ENCODE data around the gene CORO7.
A peak's percentile ranks its signal among the peaks of the same experiment; 100 is the strongest.

Gene CORO7

GRCh38 chr16:4381935-4382794 lies 34.2 kb downstream of the CORO7 start:
- no peak for DNase-seq

- DNase-seq, result no peak
Observed at GRCh38 chr16:4381072-4381934, 35.1 kb downstream of the CORO7 start.

GRCh38 chr16:4380119-4381063 lies 36.0 kb downstream of the CORO7 start:
- DNase-seq, result no peak

GRCh38 chr16:4378999-4379690 lies 37.3 kb downstream of the CORO7 start:
- DNase-seq, result no peak

GRCh38 chr16:4378161-4378666 lies 38.2 kb downstream of the CORO7 start:
- no peak for DNase-seq

GRCh38 chr16:4377573-4378154 lies 38.7 kb downstream of the CORO7 start:
- no peak for DNase-seq

- no peak for DNase-seq
Observed at GRCh38 chr16:4376893-4377572, 39.4 kb downstream of the CORO7 start.

GRCh38 chr16:4376126-4376892 lies 40.1 kb downstream of the CORO7 start:
- DNase-seq, result no peak

GRCh38 chr16:4375717-4376116 lies 40.7 kb downstream of the CORO7 start:
- no peak for DNase-seq

- no peak for DNase-seq
Observed at GRCh38 chr16:4373909-4374742, 42.3 kb downstream of the CORO7 start.

GRCh38 chr16:4373356-4373908 lies 43.0 kb downstream of the CORO7 start:
- DNase-seq, result no peak

GRCh38 chr16:4372578-4373355 lies 43.6 kb downstream of the CORO7 start:
- DNase-seq, result no peak

- DNase-seq, result no peak
Observed at GRCh38 chr16:4372001-4372577, 44.3 kb downstream of the CORO7 start.

GRCh38 chr16:4371357-4372000 lies 44.9 kb downstream of the CORO7 start, which contains the start of gene VASN:
VASN (plus strand) TSS chr16:4371848; CDS start chr16:4380878, 9,030 bp downstream.
- peak; percentile 73 for DNase-seq

- no peak for DNase-seq
Observed at GRCh38 chr16:4370570-4371356, 45.6 kb downstream of the CORO7 start.

- no peak for DNase-seq
Observed at GRCh38 chr16:4370151-4370550, 46.2 kb downstream of the CORO7 start.

All from activated CD8-positive, alpha-beta memory T cell treated with anti-CD3 and anti-CD28 coated beads, Interleukin-2, amount 50 U/mL, for 4 hours (primary cell).